HepG2 (cell line): ENCODE measurements around the gene PGC. TPM values are rescaled to one million over a fixed set of nuclear protein-coding genes. Genes with fewer than 3 reads are reported as not detected.

Experiments
- CBFB ChIP-seq: sonication (generic); formaldehyde crosslinking; IDR thresholded peaks from 2 replicates; pipeline ENCODE4 v1.4.0; 2020; ENCODE audit warnings: missing genetic modification reagents
- E2F1 ChIP-seq: sonication (generic); formaldehyde crosslinking; IDR thresholded peaks from 2 replicates; pipeline ENCODE4 v1.5.0; 2020; ENCODE audit warnings: missing genetic modification reagents
- ELF1 ChIP-seq: sonication (generic); formaldehyde crosslinking; IDR thresholded peaks from 2 replicates; pipeline ENCODE4 v1.4.0; 2020; ENCODE audit warnings: missing genetic modification reagents
- FOXO1 ChIP-seq: sonication (generic); formaldehyde crosslinking; IDR thresholded peaks from 2 replicates; pipeline ENCODE4 v1.4.0; 2020; ENCODE audit warnings: missing genetic modification reagents
- NRL ChIP-seq: sonication (generic); formaldehyde crosslinking; IDR thresholded peaks from 2 replicates; pipeline ENCODE4 v1.5.0; 2020; ENCODE audit warnings: missing genetic modification reagents, mild to moderate bottlenecking, moderate library complexity, borderline replicate concordance
- PHF5A ChIP-seq: IDR thresholded peaks from one replicate; pipeline ENCODE4 v1.6.1; 2018; ENCODE audit warnings: low read depth, missing genetic modification reagents; ENCODE audit not compliant: unreplicated experiment
- PRDM15 ChIP-seq: sonication (generic); formaldehyde crosslinking; IDR thresholded peaks from 2 replicates; pipeline ENCODE4 v1.4.0; 2020; ENCODE audit warnings: missing genetic modification reagents
- SMAD9 ChIP-seq: sonication (generic); formaldehyde crosslinking; IDR thresholded peaks from 2 replicates; pipeline ENCODE4 v1.5.1; 2020; ENCODE audit warnings: mild to moderate bottlenecking, missing genetic modification reagents
- SP2 ChIP-seq: sonication (generic); formaldehyde crosslinking; IDR thresholded peaks from 2 replicates; pipeline ENCODE4 v1.5.1; 2020; ENCODE audit warnings: mild to moderate bottlenecking, missing genetic modification reagents
- SPEN ChIP-seq: sonication (generic); formaldehyde crosslinking; IDR thresholded peaks from 2 replicates; pipeline ENCODE4 v1.5.1; 2020; ENCODE audit warnings: low read depth, mild to moderate bottlenecking, missing genetic modification reagents
- TIGD3 ChIP-seq: sonication (generic); formaldehyde crosslinking; IDR thresholded peaks from 2 replicates; pipeline ENCODE4 v1.5.1; 2020; ENCODE audit warnings: mild to moderate bottlenecking, missing genetic modification reagents, borderline replicate concordance
- ZNF280D ChIP-seq: sonication (generic); formaldehyde crosslinking; IDR thresholded peaks from 2 replicates; pipeline ENCODE4 v1.5.1; 2020; ENCODE audit warnings: mild to moderate bottlenecking, missing genetic modification reagents
- ZNF333 ChIP-seq: sonication (generic); formaldehyde crosslinking; IDR thresholded peaks from 2 replicates; pipeline ENCODE4 v1.4.0; 2020; ENCODE audit warnings: mild to moderate bottlenecking, missing genetic modification reagents, borderline replicate concordance
- ZNF343 ChIP-seq: sonication (generic); formaldehyde crosslinking; IDR thresholded peaks from 2 replicates; pipeline ENCODE4 v1.4.0; 2020; ENCODE audit warnings: mild to moderate bottlenecking, missing genetic modification reagents
- ZNF615 ChIP-seq: sonication (generic); formaldehyde crosslinking; IDR thresholded peaks from 2 replicates; pipeline ENCODE4 v1.5.0; 2020; ENCODE audit warnings: mild to moderate bottlenecking, missing genetic modification reagents, borderline replicate concordance
- ZNF672 ChIP-seq: sonication (generic); formaldehyde crosslinking; IDR thresholded peaks from 2 replicates; pipeline ENCODE4 v1.8.1; 2022; ENCODE audit warnings: missing genetic modification reagents
- polyA plus RNA-seq, 8 experiments: library from polyadenylated mRNA; depleted of rRNA in 3 of 8; stranded (reverse) in 7 of 8; unstranded in 1 of 8; fragments of >200 nt; fragmentation: Illumina TruSeq in 4 of 8; extraction: Trizol in 4 of 8; gene quantifications; 2 replicates each; pipeline versions ENCODE4 v1.2.1 to v1.2.3, GENCODE V29; 2011 to 2016; ENCODE audit warnings: low read depth in 4 of 8, missing spikeins in 1 of 8, mixed read lengths in 1 of 8; ENCODE audit not compliant: insufficient read depth in 1 of 8
- total RNA-seq, 5 experiments: library from RNA; depleted of rRNA; stranded (reverse); fragments of >200 nt; fragmentation: Illumina TruSeq; extraction: Trizol; gene quantifications; 2 replicates each; pipeline ENCODE4 v1.2.3, GENCODE V29; 2016; ENCODE audit warnings: low read depth in 1 of 5
- TF ChIP-seq, protein P1 (sequence below): sonication (generic); formaldehyde crosslinking; IDR thresholded peaks from 2 replicates; pipeline ENCODE4 v1.5.0; 2020; ENCODE audit warnings: mild to moderate bottlenecking, low read depth, missing genetic modification reagents, borderline replicate concordance
- TF ChIP-seq, protein P2 (sequence below): IDR thresholded peaks from 2 replicates; pipeline ENCODE4 v1.6.1; 2016; ENCODE audit warnings: low read depth, borderline replicate concordance

The PGC gene
- total and polyA plus RNA-seq, 2 of the 13 experiments (the other 11 are each of a cell fraction or from before 2014, with no cell fraction given): 426 to 502 TPM

DNA sequence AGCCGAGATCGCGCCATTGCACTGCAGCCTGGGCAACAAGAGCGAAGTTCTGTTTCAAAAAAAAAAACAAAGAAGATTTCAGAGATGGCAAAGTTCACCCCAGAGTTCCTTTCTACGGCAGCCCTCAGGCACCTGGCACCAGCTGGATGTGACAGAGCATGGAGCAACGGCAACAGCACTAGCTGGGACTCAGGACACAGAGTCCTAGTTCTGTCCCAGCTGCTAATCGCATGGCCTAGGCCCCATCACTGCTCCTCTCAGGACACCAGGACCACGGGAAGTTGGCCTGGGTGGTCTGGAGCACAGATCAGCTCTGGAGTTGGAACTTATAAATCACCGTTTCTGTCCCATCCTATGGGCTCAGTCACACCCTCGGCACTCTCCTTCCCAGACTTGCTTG is 1.1 kb downstream of the PGC start (continued):
- no peak for TF ChIP-seq ZNF280D (CRISPR knock-in tag)
- TF ChIP-seq SP2: no peak
- TF ChIP-seq, protein P1, sequence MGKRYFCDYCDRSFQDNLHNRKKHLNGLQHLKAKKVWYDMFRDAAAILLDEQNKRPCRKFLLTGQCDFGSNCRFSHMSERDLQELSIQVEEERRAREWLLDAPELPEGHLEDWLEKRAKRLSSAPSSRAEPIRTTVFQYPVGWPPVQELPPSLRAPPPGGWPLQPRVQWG: no peak
- no peak for TF ChIP-seq ZNF343 (CRISPR knock-in tag)
- TF ChIP-seq ELF1: no peak
- 0 out of 2 replicates have a peak, but pooled peaks have one; percentile 26 for TF ChIP-seq SPEN
- no peak for TF ChIP-seq CBFB
- TF ChIP-seq PRDM15 (CRISPR knock-in tag): no peak
- TF ChIP-seq TIGD3 (CRISPR knock-in tag): no peak
- TF ChIP-seq, protein P2, sequence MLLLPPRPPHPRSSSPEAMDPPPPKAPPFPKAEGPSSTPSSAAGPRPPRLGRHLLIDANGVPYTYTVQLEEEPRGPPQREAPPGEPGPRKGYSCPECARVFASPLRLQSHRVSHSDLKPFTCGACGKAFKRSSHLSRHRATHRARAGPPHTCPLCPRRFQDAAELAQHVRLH (CRISPR knock-in tag): 0 out of 2 replicates have a peak, but pooled peaks have one; percentile 11
- TF ChIP-seq FOXO1 (CRISPR knock-in tag): peak; percentile 30; the same call in 1 of the 2 replicates
- TF ChIP-seq E2F1 (CRISPR knock-in tag): no peak
- TF ChIP-seq ZNF615 (CRISPR knock-in tag): no peak
- no peak for TF ChIP-seq ZNF333 (CRISPR knock-in tag)
- no peak for TF ChIP-seq ZNF672
- no peak for TF ChIP-seq SMAD9
- TF ChIP-seq PHF5A: no peak
- 0 out of 2 replicates have a peak, but pooled peaks have one; percentile 25 for TF ChIP-seq NRL (CRISPR knock-in tag)
